Ascending aorta (tissue), 2 donors: ENCODE data around the gene PHLDB1. TPM values are rescaled to one million over a fixed set of nuclear protein-coding genes. Genes with fewer than 3 reads are reported as not detected.

Source experiments
- DNase-seq, 2 donors: peaks; one replicate each; pipeline ENCODE4 v3.0.0-alpha.2; 2019; ENCODE audit warnings: low spot score in 2 of 2
- H3K27ac ChIP-seq, 2 donors: fragments of 200-600 bp; sonication (generic); one replicate each; pipeline ENCODE4 v1.5.1; 2016 to 2017; ENCODE audit warnings: mild to moderate bottlenecking in 1 of 2
- H3K27me3 ChIP-seq: fragments of 200-600 bp; sonication (generic); one replicate; pipeline ENCODE4 v1.5.1; 2017
- H3K36me3 ChIP-seq, 2 donors: fragments of 200-600 bp; sonication (generic); one replicate each; pipeline ENCODE4 v1.5.1; 2016
- H3K4me1 ChIP-seq, 2 donors: fragments of 200-600 bp; sonication (generic); one replicate each; pipeline ENCODE4 v1.5.1; 2016 to 2017; ENCODE audit warnings: mild to moderate bottlenecking in 1 of 2
- H3K4me3 ChIP-seq, 2 donors: fragments of 200-600 bp; sonication (generic); one replicate each; pipeline ENCODE4 v1.5.1; 2016 to 2017; ENCODE audit warnings: mild to moderate bottlenecking in 1 of 2
- H3K9me3 ChIP-seq, 2 donors: fragments of 200-600 bp; sonication (generic); one replicate each; pipeline ENCODE4 v1.5.1; 2016
- CTCF ChIP-seq, 3 experiments: fragments of 200-600 bp in 2 of 3; fragments of 450-650 bp in 1 of 3; sonication (generic) in 2 of 3; IDR thresholded peaks; one replicate each; pipeline ENCODE4 v1.5.1; 2016 to 2019; ENCODE audit warnings: antibody characterized with exemption in 3 of 3, mild to moderate bottlenecking in 1 of 3, moderate library complexity in 1 of 3
- intact Hi-C: fragments of 100-400 bp; cut with DNase I; formaldehyde crosslinking; loops from one replicate; pipeline ENCODE4 v1.15.1; 2023
- total RNA-seq: library from RNA; depleted of rRNA; stranded (reverse); fragments of >200 nt; gene quantifications from one replicate; pipeline ENCODE4 v1.1.0, GENCODE V29; 2016

PHLDB1 gene
- total RNA-seq, 1 donor from 2014 or later: 200 TPM

GRCh38 chr11:118622376-118623268, 15.2 kb downstream of the PHLDB1 start:
- H3K9me3 ChIP-seq: no peaks in the 10 kb centered on the region
- DNase-seq: peak in 1 of 2 donors; percentile 88
- TF ChIP-seq CTCF (IDR thresholded peaks at IDR 0.05): no peak
- peaks cover 30 to 31% of the 10 kb centered on the region in 2 donors for H3K36me3 ChIP-seq
- intact Hi-C loops: loop anchor here (5.0 kb wide), 5 partner anchors 170 to 695 kb away; partner anchors contain the start of genes BCL9L, DDX6, KMT2A and MCAM
- H3K4me3 ChIP-seq: peak overlapping the region; percentile 73
- H3K4me1 ChIP-seq: peaks cover 29 to 59% of the 10 kb centered on the region in 2 donors
- no peaks in the 10 kb centered on the region for H3K27me3 ChIP-seq
- H3K27ac ChIP-seq: peak overlapping the region; percentile 95 to 99

GRCh38 chr11:118623269-118623655, 15.8 kb downstream of the PHLDB1 start:
- peaks cover 27 to 59% of the 10 kb centered on the region in 2 donors for H3K4me1 ChIP-seq
- H3K4me3 ChIP-seq: peak overlapping the region; percentile 73
- no peak for DNase-seq
- peak overlapping the region; percentile 95 to 99 for H3K27ac ChIP-seq
- intact Hi-C loops: loop anchor here (5.0 kb wide), 5 partner anchors 169 to 694 kb away; partner anchors contain the start of genes BCL9L, DDX6, KMT2A and MCAM
- no peak for TF ChIP-seq CTCF (IDR thresholded peaks at IDR 0.05)
- no peaks in the 10 kb centered on the region for H3K9me3 ChIP-seq
- peaks cover 36 to 37% of the 10 kb centered on the region in 2 donors for H3K36me3 ChIP-seq
- H3K27me3 ChIP-seq: no peaks in the 10 kb centered on the region

- Histone ChIP-seq H3K36me3 (peaks cover 49 to 55% of the 10 kb centered on the region in 2 donors), H3K9me3 (no peaks in the 10 kb centered on the region), H3K27me3 (no peaks in the 10 kb centered on the region), H3K4me3 (no peak overlapping the region), H3K27ac (peak overlapping the region; percentile 30 to 53), H3K4me1 (peaks cover 21 to 53% of the 10 kb centered on the region in 2 donors)
- no peak for DNase-seq
- no peak for TF ChIP-seq CTCF (IDR thresholded peaks at IDR 0.05)
- intact Hi-C loops: no loop called here
These were observed 17.7 kb downstream of the PHLDB1 start for GRCh38 chr11:118625036-118625690.

GRCh38 chr11:118625976-118626375, 18.6 kb downstream of the PHLDB1 start:
- Histone ChIP-seq H3K27me3 (no peaks in the 10 kb centered on the region), H3K36me3 (peaks cover 56 to 63% of the 10 kb centered on the region in 2 donors), H3K27ac (no peak overlapping the region), H3K4me3 (no peak overlapping the region), H3K9me3 (no peaks in the 10 kb centered on the region), H3K4me1 (peaks cover 14 to 44% of the 10 kb centered on the region in 2 donors)
- no peak for TF ChIP-seq CTCF (IDR thresholded peaks at IDR 0.05)
- intact Hi-C loops: no loop called here
- no peak for DNase-seq

GRCh38 chr11:118627566-118627965, 20.2 kb downstream of the PHLDB1 start:
- H3K4me1 ChIP-seq: peaks cover 10 to 32% of the 10 kb centered on the region in 2 donors
- peaks cover 72 to 79% of the 10 kb centered on the region in 2 donors for H3K36me3 ChIP-seq
- intact Hi-C loops: no loop called here
- no peaks in the 10 kb centered on the region for H3K9me3 ChIP-seq
- TF ChIP-seq CTCF (IDR thresholded peaks at IDR 0.05): no peak
- peak overlapping the region in 1 of 2 donors; percentile 63 for H3K27ac ChIP-seq
- no peaks in the 10 kb centered on the region for H3K27me3 ChIP-seq
- H3K4me3 ChIP-seq: no peak overlapping the region
- DNase-seq: no peak
